GM18861 (cell line): Measurements from ENCODE around the gene NRDC.
"Not testable (repeated sequence)": the region's sequence is repeated elsewhere in the genome, so short reads cannot be mapped to it uniquely, and the experiment has no call there.

ENCODE experiments used
- ATAC-seq: cut with Tn5 transposase; IDR thresholded peaks from one replicate; pipeline ENCODE4 v1.9.1; 2021; ENCODE audit not compliant: unreplicated experiment

The NRDC gene

GRCh38 chr1:51843948-51844347, 34.6 kb downstream of the NRDC start:
- no peak for ATAC-seq

- no peak for ATAC-seq
Observed at GRCh38 chr1:51842261-51842660, 36.3 kb downstream of the NRDC start.

GRCh38 chr1:51840743-51841461, 37.6 kb downstream of the NRDC start:
- ATAC-seq = no peak

- ATAC-seq = no peak
Observed at GRCh38 chr1:51840182-51840581, 38.3 kb downstream of the NRDC start.

GRCh38 chr1:51839094-51839493, 39.4 kb downstream of the NRDC start:
- ATAC-seq = no peak

- no peak for ATAC-seq
Observed at GRCh38 chr1:51837243-51837642, 41.3 kb downstream of the NRDC start.

GRCh38 chr1:51833700-51834099, 44.8 kb downstream of the NRDC start:
- ATAC-seq = no peak

- no peak for ATAC-seq
Observed at GRCh38 chr1:51829058-51829457, 49.5 kb downstream of the NRDC start.

GRCh38 chr1:51819810-51820209, 58.7 kb downstream of the NRDC start:
- ATAC-seq = no peak

- not testable (repeated sequence) for ATAC-seq
Observed at GRCh38 chr1:51819021-51819420, 59.5 kb downstream of the NRDC start.

GRCh38 chr1:51818487-51818886, 60.0 kb downstream of the NRDC start:
- no peak for ATAC-seq

GRCh38 chr1:51814513-51814912, 64.0 kb downstream of the NRDC start:
- no peak for ATAC-seq

GRCh38 chr1:51799372-51799771, 79.2 kb downstream of the NRDC start:
- ATAC-seq = no peak

GRCh38 chr1:51794868-51795267, 83.7 kb downstream of the NRDC start:
- no peak for ATAC-seq

- no peak for ATAC-seq
Observed at GRCh38 chr1:51794260-51794659, 84.3 kb downstream of the NRDC start.

- ATAC-seq = no peak
Observed at GRCh38 chr1:51792864-51793263, 85.7 kb downstream of the NRDC start.

- no peak for ATAC-seq
Observed at GRCh38 chr1:51791888-51792287, 86.6 kb downstream of the NRDC start.

GRCh38 chr1:51790385-51790784, 88.1 kb downstream of the NRDC start:
- no peak for ATAC-seq

GRCh38 chr1:51789342-51789741, 89.2 kb downstream of the NRDC start:
- no peak for ATAC-seq

- no peak for ATAC-seq
Observed at GRCh38 chr1:51788938-51789337, 89.6 kb downstream of the NRDC start.

- no peak for ATAC-seq
Observed at GRCh38 chr1:51784997-51785421, 93.5 kb downstream of the NRDC start.

- ATAC-seq = no peak
Observed at GRCh38 chr1:51780927-51781326, 97.6 kb downstream of the NRDC start.

- no peak for ATAC-seq
Observed at GRCh38 chr1:51776408-51776807, 102.1 kb downstream of the NRDC start.
